ENCODE results near the gene MANSC4.

Gene MANSC4

DNA sequence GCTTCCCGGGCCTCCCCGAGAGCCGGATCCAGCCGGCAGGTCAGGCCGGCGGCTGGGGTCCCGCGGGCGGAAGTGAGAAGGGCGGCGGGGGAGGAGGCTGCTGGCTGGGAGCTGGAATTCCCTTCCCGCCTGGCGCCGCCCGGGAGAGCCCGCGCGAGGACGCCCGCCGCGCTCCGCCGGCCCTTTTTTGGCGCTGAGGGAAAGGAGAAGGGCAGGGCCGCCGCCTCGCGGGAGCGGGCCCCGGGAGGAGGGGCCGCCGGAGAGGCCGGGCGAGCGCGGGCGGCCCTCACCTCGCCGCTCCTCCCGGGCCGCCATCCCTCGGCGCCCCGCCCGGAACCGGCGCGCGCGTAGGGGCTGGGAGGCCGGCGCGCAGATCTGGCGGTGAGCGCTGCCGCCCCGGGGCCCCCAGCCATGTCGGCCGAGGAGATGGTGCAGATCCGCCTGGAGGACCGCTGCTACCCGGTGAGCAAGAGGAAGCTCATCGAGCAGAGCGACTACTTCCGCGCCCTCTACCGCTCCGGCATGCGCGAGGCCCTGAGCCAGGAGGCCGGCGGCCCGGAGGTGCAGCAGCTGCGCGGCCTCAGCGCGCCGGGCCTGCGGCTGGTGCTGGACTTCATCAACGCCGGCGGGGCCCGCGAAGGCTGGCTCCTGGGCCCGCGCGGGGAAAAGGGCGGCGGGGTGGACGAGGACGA, at the start of gene MANSC4, which contains the start of gene KLHL42:
MANSC4 (minus strand) TSS at position 317 of the 692 bp plus-strand sequence. CDS start 8,960 bp downstream, outside the sequence.
KLHL42 (plus strand) TSS at position 314 of the 692 bp plus-strand sequence; CDS start at position 412, 98 bp downstream.
- in situ Hi-C loops (cut with HindIII; ENCODE audit: low pct_ligation_motif_present, low pct_unique_long_range_greater_than_20kb, low sequenced_read_pairs) = no loop called here
- peak; percentile 78 for DNase-seq

DNA sequence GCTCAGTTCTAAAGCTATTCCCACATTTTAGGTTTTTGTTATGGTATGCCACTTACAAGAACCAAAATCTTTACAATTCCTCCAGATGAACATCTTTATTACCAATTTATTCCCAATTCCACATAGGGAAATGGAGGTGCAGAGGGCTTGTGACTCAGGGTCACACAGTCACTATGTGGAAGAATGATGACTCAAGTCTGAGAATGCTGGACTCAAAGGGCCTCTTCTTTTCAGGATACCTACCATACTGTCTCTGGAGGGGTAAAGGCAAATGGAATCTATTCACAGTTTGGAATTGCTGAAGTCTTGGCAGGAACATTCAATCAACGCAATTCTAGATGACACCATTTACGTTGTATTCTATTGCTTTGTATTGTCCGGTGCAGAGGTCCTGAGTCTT, 48.2 kb upstream of the MANSC4 start:
- peak; percentile 25 for DNase-seq
- in situ Hi-C loops (cut with HindIII; ENCODE audit: low pct_ligation_motif_present, low pct_unique_long_range_greater_than_20kb, low sequenced_read_pairs) = no loop called here

- in situ Hi-C loops (cut with HindIII; ENCODE audit: low pct_ligation_motif_present, low pct_unique_long_range_greater_than_20kb, low sequenced_read_pairs) = no loop called here
- no peak for DNase-seq
Observed at GRCh38 chr12:27826076-27826475, 46.0 kb upstream of the MANSC4 start.

DNA sequence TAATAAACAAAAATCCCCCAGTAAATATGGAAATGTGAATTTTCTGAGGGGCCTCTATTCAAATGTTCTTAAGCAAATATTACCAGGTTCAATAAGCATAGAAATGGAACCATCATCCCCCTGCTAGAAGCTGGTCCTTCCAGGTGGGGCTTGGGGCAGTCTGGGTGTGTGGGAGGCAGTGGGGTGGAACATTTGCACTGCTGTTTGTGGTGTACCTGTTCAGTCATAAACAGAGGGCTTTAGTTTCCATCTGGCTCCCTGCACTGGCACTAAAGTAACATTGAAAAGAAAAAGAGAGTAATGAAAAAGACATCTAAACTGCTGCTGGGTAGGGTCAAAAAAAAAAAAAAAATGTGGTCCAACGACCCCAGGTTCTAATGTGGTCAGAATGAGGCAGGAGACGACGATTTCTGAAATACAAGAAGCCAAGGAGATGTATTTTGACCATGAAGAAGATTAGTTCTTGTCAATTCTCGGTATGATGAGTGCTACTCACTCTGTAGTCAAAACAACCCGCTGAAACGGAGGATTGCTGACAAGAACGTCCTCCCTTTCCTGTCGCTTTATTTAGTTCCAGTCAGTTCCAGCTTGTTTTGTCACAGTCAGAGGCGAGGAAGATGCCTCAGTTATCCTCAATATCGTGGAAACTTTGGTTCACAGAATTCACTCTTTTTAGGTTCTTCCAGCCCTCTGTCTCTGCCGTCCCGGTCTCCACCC, 44.2 kb upstream of the MANSC4 start:
- DNase-seq = no peak
- in situ Hi-C loops (cut with HindIII; ENCODE audit: low pct_ligation_motif_present, low pct_unique_long_range_greater_than_20kb, low sequenced_read_pairs) = no loop called here

DNA sequence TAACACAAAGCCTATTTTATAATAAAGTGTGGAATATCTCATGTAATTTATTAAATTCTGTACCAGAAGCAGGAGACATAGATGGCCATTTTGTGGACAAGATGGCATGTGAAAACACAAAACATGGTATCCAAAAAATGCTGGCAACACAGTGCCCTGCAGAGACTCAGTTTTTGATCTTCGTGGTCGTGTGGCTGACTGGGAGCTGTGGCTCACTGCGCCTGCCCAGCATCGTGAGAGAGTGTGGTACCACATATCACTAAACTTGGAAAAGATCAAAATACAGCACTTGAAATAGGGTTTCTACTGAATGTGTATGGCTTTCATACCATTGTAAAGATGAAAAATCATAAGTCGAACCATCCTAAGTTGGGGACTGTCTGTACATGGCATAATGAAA, 43.0 kb upstream of the MANSC4 start:
- in situ Hi-C loops (cut with HindIII; ENCODE audit: low pct_ligation_motif_present, low pct_unique_long_range_greater_than_20kb, low sequenced_read_pairs) = no loop called here
- no peak for DNase-seq

GRCh38 chr12:27822076-27822712, 42.2 kb upstream of the MANSC4 start:
- in situ Hi-C loops (cut with HindIII; ENCODE audit: low pct_ligation_motif_present, low pct_unique_long_range_greater_than_20kb, low sequenced_read_pairs) = no loop called here
- DNase-seq = peak; percentile 71

GRCh38 chr12:27821259-27821973, 41.4 kb upstream of the MANSC4 start:
- in situ Hi-C loops (cut with HindIII; ENCODE audit: low pct_ligation_motif_present, low pct_unique_long_range_greater_than_20kb, low sequenced_read_pairs) = no loop called here

GRCh38 chr12:27820564-27820963, 40.5 kb upstream of the MANSC4 start:
- no peak for DNase-seq
- in situ Hi-C loops (cut with HindIII; ENCODE audit: low pct_ligation_motif_present, low pct_unique_long_range_greater_than_20kb, low sequenced_read_pairs) = no loop called here

More at GRCh38 chr12:27821259-27821973, 41.4 kb upstream of the MANSC4 start:
- peak; percentile 90 for DNase-seq

- no peak for DNase-seq
- in situ Hi-C loops (cut with HindIII; ENCODE audit: low pct_ligation_motif_present, low pct_unique_long_range_greater_than_20kb, low sequenced_read_pairs) = no loop called here
Observed at GRCh38 chr12:27818401-27818918, 38.4 kb upstream of the MANSC4 start.

- in situ Hi-C loops (cut with HindIII; ENCODE audit: low pct_ligation_motif_present, low pct_unique_long_range_greater_than_20kb, low sequenced_read_pairs) = no loop called here
Observed at GRCh38 chr12:27817766-27818165, 37.7 kb upstream of the MANSC4 start.

DNA sequence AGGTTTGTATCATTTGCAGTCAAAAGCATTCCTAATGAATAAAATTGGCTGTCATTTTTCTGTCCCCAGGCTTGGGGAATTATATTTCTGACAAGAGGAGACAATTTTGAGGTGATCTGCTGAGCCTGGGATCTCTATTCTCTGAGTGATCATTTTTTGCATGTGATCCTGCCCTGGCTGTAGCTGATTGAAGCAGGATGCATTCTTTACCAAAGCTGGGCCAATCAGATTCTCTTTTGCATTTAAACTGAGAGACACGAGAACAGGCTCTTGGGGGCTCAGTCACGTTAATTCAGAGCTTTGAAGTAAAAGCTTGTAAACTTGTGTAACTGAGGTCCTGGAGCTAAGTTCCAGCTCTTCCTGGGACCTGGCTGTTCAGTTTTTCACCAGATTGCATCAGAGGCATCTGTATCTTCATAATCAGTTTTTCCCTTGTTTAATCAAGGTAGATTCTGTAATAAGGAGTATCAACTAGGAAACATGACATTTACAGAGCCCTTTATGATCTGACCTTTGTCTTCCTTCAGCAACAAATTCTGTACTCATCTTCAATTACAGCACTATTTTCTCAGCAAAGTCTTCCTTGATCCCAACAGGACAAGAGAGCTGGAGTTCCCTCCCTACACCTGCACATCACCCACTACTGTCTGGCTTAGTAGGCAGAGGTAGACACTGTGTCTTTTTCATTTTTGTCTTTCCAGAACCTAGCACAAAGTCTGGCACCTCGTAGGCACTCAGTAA, 35.0 kb upstream of the MANSC4 start:
- no peak for DNase-seq
- in situ Hi-C loops (cut with HindIII; ENCODE audit: low pct_ligation_motif_present, low pct_unique_long_range_greater_than_20kb, low sequenced_read_pairs) = no loop called here

More at GRCh38 chr12:27817766-27818165, 37.7 kb upstream of the MANSC4 start:
- no peak for DNase-seq

DNA sequence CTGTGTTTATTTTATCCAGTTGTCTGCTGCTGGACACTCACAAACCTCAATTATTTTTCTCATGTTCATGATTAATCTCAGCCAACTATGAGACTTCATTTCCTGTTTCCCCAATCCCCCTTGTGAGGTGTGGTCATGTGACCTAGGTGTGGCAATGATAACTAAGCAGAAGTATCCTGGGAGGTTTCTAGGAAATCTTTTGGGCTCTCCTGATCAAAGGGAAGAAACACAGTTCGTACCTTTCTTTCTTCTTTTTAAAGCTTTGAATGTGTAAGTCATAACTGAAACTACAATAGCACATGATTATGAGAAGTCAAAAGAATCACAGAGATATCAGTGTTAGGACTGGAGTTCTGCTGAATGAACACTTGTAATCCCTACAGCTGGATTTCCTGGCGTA, 34.4 kb upstream of the MANSC4 start:
- in situ Hi-C loops (cut with HindIII; ENCODE audit: low pct_ligation_motif_present, low pct_unique_long_range_greater_than_20kb, low sequenced_read_pairs) = no loop called here
- no peak for DNase-seq

DNA sequence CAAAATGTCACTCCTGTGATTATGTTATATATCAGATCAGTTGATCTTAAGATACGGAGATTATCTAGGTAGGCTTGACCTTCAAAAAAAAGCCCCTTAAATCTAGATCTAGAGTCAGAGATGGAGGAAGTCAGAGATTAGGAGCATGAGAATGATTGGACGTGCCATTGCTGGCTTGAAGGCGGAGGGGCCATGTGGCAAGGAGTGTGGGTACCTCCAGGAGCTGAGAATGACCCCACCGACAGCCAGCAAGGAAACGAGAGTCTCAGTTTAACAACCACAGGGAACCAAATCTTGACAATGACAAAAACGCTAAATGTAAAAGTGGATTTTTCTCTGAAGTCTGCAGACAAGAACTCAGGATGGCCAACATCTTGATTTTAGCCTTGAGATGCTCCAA, 32.5 kb upstream of the MANSC4 start:
- in situ Hi-C loops (cut with HindIII; ENCODE audit: low pct_ligation_motif_present, low pct_unique_long_range_greater_than_20kb, low sequenced_read_pairs) = no loop called here
- DNase-seq = no peak

DNA sequence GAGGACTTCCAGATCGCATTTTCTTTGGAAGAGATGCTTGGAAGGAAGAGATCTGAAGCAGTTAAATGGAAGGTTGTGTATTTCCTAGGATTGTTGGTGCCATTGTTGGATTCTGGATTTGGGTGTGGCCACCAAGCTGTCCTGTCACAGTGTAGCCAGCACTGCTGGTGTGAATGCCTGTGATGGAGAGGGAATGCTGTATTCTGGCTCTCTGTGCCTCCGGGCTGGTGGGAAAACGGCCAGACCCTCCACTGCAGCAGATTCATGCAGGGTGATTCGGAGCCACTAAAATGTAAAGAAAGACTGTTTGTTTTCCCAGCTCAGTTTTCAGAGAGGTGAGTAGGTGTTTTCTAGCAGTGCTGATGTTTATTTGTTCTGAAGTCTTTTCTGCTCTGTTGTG, 30.7 kb upstream of the MANSC4 start:
- in situ Hi-C loops (cut with HindIII; ENCODE audit: low pct_ligation_motif_present, low pct_unique_long_range_greater_than_20kb, low sequenced_read_pairs) = no loop called here
- DNase-seq = no peak

- in situ Hi-C loops (cut with HindIII; ENCODE audit: low pct_ligation_motif_present, low pct_unique_long_range_greater_than_20kb, low sequenced_read_pairs) = no loop called here
- DNase-seq = no peak
Observed at GRCh38 chr12:27808841-27809240, 28.8 kb upstream of the MANSC4 start.

DNA sequence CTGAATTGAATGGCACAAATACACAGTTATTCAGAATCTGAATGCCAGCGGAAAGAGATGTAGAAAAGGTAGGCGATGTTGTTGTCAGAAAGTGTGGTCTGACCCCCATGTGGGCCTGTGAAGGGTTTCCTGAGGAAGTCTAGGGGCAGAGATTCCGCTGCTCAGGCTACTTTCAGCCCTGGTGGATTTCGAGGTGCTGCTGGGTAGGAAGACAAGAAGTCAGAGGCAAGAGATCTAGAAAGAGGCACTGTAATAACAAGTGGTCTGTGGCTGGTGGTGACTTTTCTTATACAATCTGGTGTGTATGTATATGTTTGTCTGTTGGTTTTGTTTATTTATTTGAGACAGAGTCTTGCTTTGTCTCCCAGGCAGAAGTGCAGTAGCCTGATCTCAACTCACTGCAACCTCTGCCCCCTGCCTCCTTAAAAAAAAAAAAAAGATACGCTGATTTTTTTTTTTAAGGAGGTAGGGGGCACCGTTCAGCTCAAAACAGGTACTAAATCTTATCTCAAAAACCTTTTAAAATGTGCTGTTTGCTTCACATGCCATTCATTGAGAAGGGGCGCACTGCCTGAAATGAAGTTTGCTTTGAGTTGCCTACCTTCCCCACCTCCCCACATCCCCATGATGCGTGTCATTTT, 27.1 kb upstream of the MANSC4 start:
- in situ Hi-C loops (cut with HindIII; ENCODE audit: low pct_ligation_motif_present, low pct_unique_long_range_greater_than_20kb, low sequenced_read_pairs) = no loop called here
- DNase-seq = no peak

GRCh38 chr12:27806259-27806658, 26.2 kb upstream of the MANSC4 start:
- in situ Hi-C loops (cut with HindIII; ENCODE audit: low pct_ligation_motif_present, low pct_unique_long_range_greater_than_20kb, low sequenced_read_pairs) = no loop called here
- DNase-seq = no peak

DNA sequence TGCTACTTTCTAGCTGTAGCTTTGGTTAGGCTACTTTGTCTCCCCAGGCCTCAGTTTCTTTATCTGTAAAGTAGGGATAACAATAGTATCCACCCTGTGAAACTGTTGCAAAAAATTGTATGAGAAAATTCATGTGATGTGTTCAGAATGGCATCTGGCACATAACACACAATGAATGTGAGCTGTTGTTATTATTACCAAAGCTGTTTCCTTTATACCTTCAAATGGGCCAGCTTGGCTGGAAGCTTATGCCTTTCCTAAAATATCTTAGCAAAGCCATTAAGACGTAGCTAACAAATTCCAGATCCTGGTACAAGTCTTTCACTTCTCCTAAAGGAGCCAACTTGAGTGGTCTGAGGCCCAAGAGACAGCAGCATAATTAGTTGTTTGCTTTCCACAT, 25.2 kb upstream of the MANSC4 start:
- no peak for DNase-seq
- in situ Hi-C loops (cut with HindIII; ENCODE audit: low pct_ligation_motif_present, low pct_unique_long_range_greater_than_20kb, low sequenced_read_pairs) = no loop called here

Data from ACHN (cell line).